Activated T-helper 1 cell treated with anti-CD3 and anti-CD28 coated beads, Interleukin-12 subunit alpha, Interleukin-12 subunit beta, Interleukin-2, Interleukin-4 antibody, amounts not matched to agents 30 ng/mL and 10 ng/mL and 1 ng/mL, durations not matched to agents 14 hours and 24 hours and 36 hours (primary cell): ENCODE data around the gene MYO1G. TPM values are rescaled to one million over a fixed set of nuclear protein-coding genes. Genes with fewer than 3 reads are reported as not detected.

Experiments
- DNase-seq: peaks from one replicate; pipeline ENCODE4 v3.0.0; 2021; ENCODE audit warnings: low spot score
- H3K27ac Mint-ChIP-seq: one replicate; pipeline ENCODE4 v1.8.0; 2021; ENCODE audit warnings: mild to moderate bottlenecking, mixed read lengths
- H3K27me3 Mint-ChIP-seq: one replicate; pipeline ENCODE4 v1.8.0; 2022; ENCODE audit warnings: mild to moderate bottlenecking, moderate library complexity, mixed read lengths; ENCODE audit not compliant: insufficient read depth
- H3K36me3 Mint-ChIP-seq: one replicate; pipeline ENCODE4 v1.8.0; 2021; ENCODE audit warnings: low read depth, mixed read lengths
- H3K4me1 Mint-ChIP-seq: one replicate; pipeline ENCODE4 v1.8.0; 2021; ENCODE audit warnings: low read depth, mixed read lengths
- H3K4me3 Mint-ChIP-seq: one replicate; pipeline ENCODE4 v1.8.0; 2021; ENCODE audit warnings: mild to moderate bottlenecking, moderate library complexity, mixed read lengths
- H3K9me3 Mint-ChIP-seq: one replicate; pipeline ENCODE4 v1.8.0; 2021; ENCODE audit warnings: mixed read lengths
- intact Hi-C: fragments of 100-400 bp; cut with micrococcal nuclease; formaldehyde crosslinking; loops from one replicate; pipeline ENCODE4 v1.15.1; 2024
- total RNA-seq: library from RNA; stranded (reverse); gene quantifications from 2 replicates; pipeline ENCODE4 v1.2.3, GENCODE V29; 2022

MYO1G gene
- total RNA-seq, 1 donor from 2014 or later, result 252 TPM

GRCh38 chr7:44975331-44976039, 3.3 kb downstream of the MYO1G start:
- intact Hi-C loops, result loop anchor here (2.0 kb wide), 1 partner anchor 61 kb away; no protein-coding TSS in a partner anchor
- Mint-ChIP-seq H3K27me3 (no peaks in the 10 kb centered on the region), H3K27ac (peak overlapping the region; percentile 84), H3K4me1 (peaks cover 45% of the 10 kb centered on the region), H3K36me3 (peaks cover 49% of the 10 kb centered on the region), H3K9me3 (no peaks in the 10 kb centered on the region), H3K4me3 (peak overlapping the region; percentile 98)
- no peak for DNase-seq

GRCh38 chr7:44974549-44974948, 4.3 kb downstream of the MYO1G start:
- peaks cover 36% of the 10 kb centered on the region for H3K4me1 Mint-ChIP-seq
- intact Hi-C loops, result no loop called here

GRCh38 chr7:44973610-44974401, 5.0 kb downstream of the MYO1G start:
- Mint-ChIP-seq H3K27ac (no peak overlapping the region), H3K4me3 (peak overlapping the region; percentile 73), H3K4me1 (peaks cover 29% of the 10 kb centered on the region), H3K36me3 (peaks cover 51% of the 10 kb centered on the region), H3K27me3 (no peaks in the 10 kb centered on the region), H3K9me3 (no peaks in the 10 kb centered on the region)
- DNase-seq, result peak; percentile 41
- intact Hi-C loops, result loop anchor here (1.0 kb wide), 1 partner anchor 162 kb away; no protein-coding TSS in a partner anchor

More at GRCh38 chr7:44974549-44974948, 4.3 kb downstream of the MYO1G start:
- H3K27ac Mint-ChIP-seq, result peak overlapping the region; percentile 84
- no peaks in the 10 kb centered on the region for H3K9me3 Mint-ChIP-seq
- peak overlapping the region; percentile 73 for H3K4me3 Mint-ChIP-seq
- no peak for DNase-seq
- H3K36me3 Mint-ChIP-seq, result peaks cover 53% of the 10 kb centered on the region
- no peaks in the 10 kb centered on the region for H3K27me3 Mint-ChIP-seq

- peaks cover 47% of the 10 kb centered on the region for H3K36me3 Mint-ChIP-seq
- H3K9me3 Mint-ChIP-seq, result no peaks in the 10 kb centered on the region
- no peaks in the 10 kb centered on the region for H3K27me3 Mint-ChIP-seq
- peaks cover 29% of the 10 kb centered on the region for H3K4me1 Mint-ChIP-seq
- DNase-seq, result no peak
- H3K4me3 Mint-ChIP-seq, result no peak overlapping the region
- intact Hi-C loops, result no loop called here
- peak overlapping the region; percentile 79 for H3K27ac Mint-ChIP-seq
Observed at GRCh38 chr7:44972562-44972961, 6.3 kb downstream of the MYO1G start.

GRCh38 chr7:44971902-44972441, 6.8 kb downstream of the MYO1G start:
- Mint-ChIP-seq H3K4me3 (no peak overlapping the region), H3K4me1 (peaks cover 27% of the 10 kb centered on the region), H3K36me3 (peaks cover 49% of the 10 kb centered on the region), H3K27ac (peak overlapping the region; percentile 79), H3K27me3 (no peaks in the 10 kb centered on the region), H3K9me3 (no peaks in the 10 kb centered on the region)
- intact Hi-C loops, result no loop called here
- DNase-seq, result no peak

- Mint-ChIP-seq H3K9me3 (no peaks in the 10 kb centered on the region), H3K4me1 (peaks cover 20% of the 10 kb centered on the region), H3K4me3 (no peak overlapping the region), H3K36me3 (peaks cover 49% of the 10 kb centered on the region), H3K27ac (no peak overlapping the region), H3K27me3 (no peaks in the 10 kb centered on the region)
- DNase-seq, result no peak
- intact Hi-C loops, result no loop called here
Observed at GRCh38 chr7:44971188-44971901, 7.5 kb downstream of the MYO1G start.

GRCh38 chr7:44970523-44971051, 8.2 kb downstream of the MYO1G start:
- no peaks in the 10 kb centered on the region for H3K9me3 Mint-ChIP-seq
- H3K4me1 Mint-ChIP-seq, result peaks cover 15% of the 10 kb centered on the region
- H3K27me3 Mint-ChIP-seq, result no peaks in the 10 kb centered on the region
- peaks cover 45% of the 10 kb centered on the region for H3K36me3 Mint-ChIP-seq
- H3K4me3 Mint-ChIP-seq, result no peak overlapping the region
- intact Hi-C loops, result no loop called here
- DNase-seq, result no peak
- H3K27ac Mint-ChIP-seq, result no peak overlapping the region

- no peak overlapping the region for H3K4me3 Mint-ChIP-seq
- H3K27me3 Mint-ChIP-seq, result no peaks in the 10 kb centered on the region
- no peak overlapping the region for H3K27ac Mint-ChIP-seq
- H3K36me3 Mint-ChIP-seq, result peaks cover 45% of the 10 kb centered on the region
- DNase-seq, result no peak
- intact Hi-C loops, result no loop called here
- peaks cover 11% of the 10 kb centered on the region for H3K4me1 Mint-ChIP-seq
- H3K9me3 Mint-ChIP-seq, result no peaks in the 10 kb centered on the region
Observed at GRCh38 chr7:44969701-44970522, 8.9 kb downstream of the MYO1G start.

- Mint-ChIP-seq H3K27me3 (no peaks in the 10 kb centered on the region), H3K4me1 (peaks cover 6% of the 10 kb centered on the region), H3K9me3 (no peaks in the 10 kb centered on the region), H3K27ac (no peak overlapping the region), H3K4me3 (no peak overlapping the region), H3K36me3 (peaks cover 41% of the 10 kb centered on the region)
- intact Hi-C loops, result no loop called here
- DNase-seq, result no peak
Observed at GRCh38 chr7:44969049-44969700, 9.6 kb downstream of the MYO1G start.

GRCh38 chr7:44967571-44968446, 11.0 kb downstream of the MYO1G start:
- DNase-seq, result no peak
- H3K4me1 Mint-ChIP-seq, result no peaks in the 10 kb centered on the region
- intact Hi-C loops, result no loop called here
- H3K4me3 Mint-ChIP-seq, result no peak overlapping the region
- no peaks in the 10 kb centered on the region for H3K27me3 Mint-ChIP-seq
- peaks cover 37% of the 10 kb centered on the region for H3K36me3 Mint-ChIP-seq
- H3K27ac Mint-ChIP-seq, result peak overlapping the region; percentile 82
- H3K9me3 Mint-ChIP-seq, result no peaks in the 10 kb centered on the region
